Lower leg skin (tissue), 4 donors: ENCODE results near the gene CAPS. TPM values are rescaled to one million over a fixed set of nuclear protein-coding genes. Genes with fewer than 3 reads are reported as not detected.

Experiments used
- DNase-seq, 2 donors: peaks; one replicate each; pipeline ENCODE4 v3.0.0-alpha.2; 2019; ENCODE audit warnings: low spot score in 2 of 2
- H3K4me3 ChIP-seq: fragments of 200-600 bp; sonication (generic); 2 replicates; pipeline ENCODE4 v1.5.1; 2017; ENCODE audit warnings: mild to moderate bottlenecking, low read depth; ENCODE audit not compliant: poor library complexity, severe bottlenecking
- POLR2A ChIP-seq, 2 donors: fragments of 450-650 bp; IDR thresholded peaks; one replicate each; pipeline ENCODE4 v1.6.1; 2016 to 2017; ENCODE audit warnings: antibody characterized with exemption in 2 of 2, mild to moderate bottlenecking in 1 of 2, moderate library complexity in 1 of 2
- WGBS, 2 donors: methylation state at CpG; one replicate each; pipeline ENCODE4 v1.1.5; 2018; 5-methylcytosine and 5-hydroxymethylcytosine counted together
- intact Hi-C: fragments of 100-400 bp; cut with DNase I; formaldehyde crosslinking; loops from one replicate; pipeline ENCODE4 v1.15.0; 2023; ENCODE audit warnings: low total_unique reads
- total RNA-seq, 4 donors: library from RNA; depleted of rRNA; stranded (reverse); fragments of >200 nt; gene quantifications; one replicate each; pipeline ENCODE4 v1.1.0, GENCODE V29; 2016
- TF ChIP-seq, protein P1 (sequence below), 3 donors: fragments of 450-650 bp; IDR thresholded peaks; one replicate each; pipeline ENCODE4 v1.5.1; 2016; ENCODE audit warnings: antibody characterized with exemption in 3 of 3, mild to moderate bottlenecking in 3 of 3, moderate library complexity in 2 of 3

CAPS gene
- total RNA-seq, 4 donors from 2014 or later: 3.5 to 14.5 (median 11.5) TPM

DNA sequence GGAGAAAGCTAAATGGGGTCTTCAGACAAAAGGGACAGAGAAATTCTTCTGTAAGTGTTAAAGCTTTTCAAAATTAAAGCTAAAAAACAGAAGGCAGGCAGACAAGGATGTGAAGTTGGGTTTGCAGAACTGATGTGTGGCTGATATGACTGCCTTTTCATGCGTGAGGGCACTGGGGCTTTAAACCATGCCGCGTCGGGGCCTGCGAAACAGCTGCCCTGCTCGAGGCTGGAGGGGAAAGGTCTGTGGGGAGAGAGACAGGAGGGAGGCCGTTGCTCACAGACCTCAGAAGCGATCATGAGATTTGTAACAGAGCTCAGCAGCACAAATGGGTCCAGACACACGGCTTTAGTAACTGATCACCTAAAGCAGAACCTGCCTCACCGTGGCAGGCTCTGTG lies 23.5 kb downstream of the CAPS start:
- DNase-seq: no peak
- no peak for TF ChIP-seq POLR2A (IDR thresholded peaks at IDR 0.05)
- TF ChIP-seq, protein P1, sequence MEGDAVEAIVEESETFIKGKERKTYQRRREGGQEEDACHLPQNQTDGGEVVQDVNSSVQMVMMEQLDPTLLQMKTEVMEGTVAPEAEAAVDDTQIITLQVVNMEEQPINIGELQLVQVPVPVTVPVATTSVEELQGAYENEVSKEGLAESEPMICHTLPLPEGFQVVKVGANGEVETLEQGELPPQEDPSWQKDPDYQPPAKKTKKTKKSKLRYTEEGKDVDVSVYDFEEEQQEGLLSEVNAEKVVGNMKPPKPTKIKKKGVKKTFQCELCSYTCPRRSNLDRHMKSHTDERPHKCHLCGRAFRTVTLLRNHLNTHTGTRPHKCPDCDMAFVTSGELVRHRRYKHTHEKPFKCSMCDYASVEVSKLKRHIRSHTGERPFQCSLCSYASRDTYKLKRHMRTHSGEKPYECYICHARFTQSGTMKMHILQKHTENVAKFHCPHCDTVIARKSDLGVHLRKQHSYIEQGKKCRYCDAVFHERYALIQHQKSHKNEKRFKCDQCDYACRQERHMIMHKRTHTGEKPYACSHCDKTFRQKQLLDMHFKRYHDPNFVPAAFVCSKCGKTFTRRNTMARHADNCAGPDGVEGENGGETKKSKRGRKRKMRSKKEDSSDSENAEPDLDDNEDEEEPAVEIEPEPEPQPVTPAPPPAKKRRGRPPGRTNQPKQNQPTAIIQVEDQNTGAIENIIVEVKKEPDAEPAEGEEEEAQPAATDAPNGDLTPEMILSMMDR (IDR thresholded peaks at IDR 0.05): no peak
- H3K4me3 ChIP-seq: no peak overlapping the region
- WGBS, 2 donors: 82 to 85% methylated on average over 10 of the region's 10 CpGs
- intact Hi-C loops: no loop called here

DNA sequence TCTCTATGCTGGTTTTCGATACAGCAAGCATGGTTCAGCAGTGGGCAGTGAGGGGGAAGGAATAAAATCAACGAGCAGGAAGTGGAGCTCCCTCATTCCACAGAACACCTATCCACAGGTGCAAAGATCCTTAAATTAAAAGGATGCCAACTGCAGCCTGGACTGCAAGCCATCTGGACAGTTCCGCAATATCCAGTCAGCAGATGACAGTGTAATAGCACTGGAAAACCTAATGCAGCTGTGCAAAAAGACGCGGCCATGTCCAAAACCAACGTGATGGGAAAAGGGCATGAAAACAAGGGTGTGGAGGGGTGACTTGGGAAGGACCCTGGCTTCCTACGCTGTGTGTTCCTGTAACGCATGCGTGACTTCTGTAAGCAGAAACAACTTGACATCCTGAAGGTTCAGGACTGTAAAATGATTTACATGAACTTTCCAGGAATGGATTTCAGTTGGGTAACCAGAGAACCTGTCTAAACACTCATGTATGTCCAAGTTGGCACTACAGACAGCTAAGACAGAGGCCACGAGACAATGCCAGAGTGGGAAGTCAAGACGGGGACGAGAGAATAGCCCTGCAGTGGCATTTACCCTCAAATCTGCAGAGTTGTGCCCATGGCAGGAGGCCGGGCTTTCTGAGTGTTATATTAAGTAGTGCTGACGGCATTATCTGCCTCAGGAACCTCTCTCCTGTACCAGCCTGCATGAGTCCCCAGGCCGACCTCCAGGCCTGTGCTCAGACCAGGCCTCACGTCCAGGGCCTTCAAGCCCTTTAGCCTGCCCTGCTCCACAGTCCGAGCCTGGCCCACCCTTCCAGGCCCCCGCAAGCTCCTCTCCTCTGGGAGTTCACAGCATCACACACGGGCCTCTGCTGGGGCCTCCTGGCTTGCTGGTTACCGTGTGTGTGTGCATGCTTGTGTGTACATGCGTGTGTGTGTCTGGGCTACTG lies 26.5 kb downstream of the CAPS start:
- 90% methylated on average over 21 of the region's 21 CpGs for WGBS, 2 donors
- H3K4me3 ChIP-seq: no peak overlapping the region
- intact Hi-C loops: no loop called here
- no peak for DNase-seq
- TF ChIP-seq, protein P1 (IDR thresholded peaks at IDR 0.05): no peak
- TF ChIP-seq POLR2A (IDR thresholded peaks at IDR 0.05): no peak

DNA sequence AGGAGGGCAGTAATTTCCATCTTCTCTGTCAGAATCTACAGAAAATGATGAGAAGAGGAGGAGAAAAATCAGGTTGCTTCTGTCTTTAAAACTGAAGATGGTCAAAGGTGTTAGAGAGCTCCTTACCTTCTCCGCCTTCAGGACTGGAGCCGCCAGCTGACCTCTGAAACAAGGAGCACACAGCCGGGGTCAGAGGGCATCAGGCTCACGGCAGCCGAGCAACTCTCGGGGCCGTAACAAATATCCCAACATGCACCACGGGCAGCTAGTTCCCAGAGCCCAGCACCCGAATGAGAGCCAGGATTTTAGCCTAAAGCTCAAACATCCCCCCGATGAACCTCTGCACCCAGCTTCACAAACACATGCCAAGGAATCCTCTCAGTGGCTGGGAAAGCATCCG lies 27.6 kb downstream of the CAPS start:
- no peak for TF ChIP-seq POLR2A (IDR thresholded peaks at IDR 0.05)
- TF ChIP-seq, protein P1 (IDR thresholded peaks at IDR 0.05): no peak
- DNase-seq: no peak
- no peak overlapping the region for H3K4me3 ChIP-seq
- 91 to 93% methylated on average over 11 of the region's 11 CpGs for WGBS, 2 donors
- intact Hi-C loops: no loop called here

GRCh38 chr19:5943045-5943444 lies 29.0 kb downstream of the CAPS start:
- H3K4me3 ChIP-seq: no peak overlapping the region
- TF ChIP-seq, protein P1 (IDR thresholded peaks at IDR 0.05): no peak
- TF ChIP-seq POLR2A (IDR thresholded peaks at IDR 0.05): no peak
- intact Hi-C loops: no loop called here
- DNase-seq: no peak
- WGBS, 2 donors: 84 to 86% methylated on average over 10 of the region's 10 CpGs

DNA sequence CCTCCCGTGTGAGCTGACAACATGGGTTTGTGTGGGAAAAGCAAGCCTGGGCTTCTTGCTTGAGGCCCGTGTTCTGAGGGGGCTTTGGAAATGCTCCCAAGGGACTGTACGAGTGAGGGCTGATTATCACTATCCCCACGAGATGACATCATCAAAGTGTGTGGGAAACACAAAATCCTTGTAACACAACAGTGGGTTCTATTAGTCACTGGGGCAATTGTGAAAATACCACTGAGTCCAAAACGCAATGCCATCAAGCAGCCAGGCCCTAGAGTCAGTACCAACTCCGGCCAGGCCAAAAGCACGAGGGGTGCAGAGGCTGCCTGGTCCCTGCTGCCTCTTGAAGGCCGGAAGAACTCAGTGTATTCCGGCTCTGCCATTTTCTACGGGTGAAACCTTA lies 29.6 kb downstream of the CAPS start:
- TF ChIP-seq POLR2A (IDR thresholded peaks at IDR 0.05): no peak
- TF ChIP-seq, protein P1 (IDR thresholded peaks at IDR 0.05): no peak
- DNase-seq: no peak
- 71 to 79% methylated on average over 10 of the region's 10 CpGs for WGBS, 2 donors
- intact Hi-C loops: no loop called here
- no peak overlapping the region for H3K4me3 ChIP-seq
